ENCODE data around the gene PLRG1. TPM values are rescaled to one million over a fixed set of nuclear protein-coding genes. Genes with fewer than 3 reads are reported as not detected.

Gene PLRG1
- total RNA-seq, 6 donors from 2014 or later: 12.9 to 60.1 (median 51.3) TPM

DNA sequence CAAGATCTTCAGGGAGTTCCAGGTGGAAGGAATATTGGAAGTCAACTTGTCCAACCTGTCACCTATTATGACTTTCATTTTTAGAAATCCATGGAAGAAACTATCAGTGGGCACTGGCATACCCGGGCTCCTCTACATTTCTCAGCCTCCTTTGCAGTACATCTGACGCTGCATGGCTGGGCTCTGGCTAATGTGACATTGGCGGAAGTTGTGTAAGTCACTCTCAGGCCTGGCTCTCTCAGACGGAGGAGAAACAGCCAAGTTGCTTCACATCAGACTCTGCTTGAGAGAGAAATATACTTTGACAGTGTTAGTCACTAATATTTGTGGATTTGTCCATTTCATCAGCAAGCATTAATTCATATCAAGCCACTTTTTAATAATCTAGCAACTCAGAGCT, 63.1 kb downstream of the PLRG1 start:
- TF ChIP-seq POLR2AphosphoS5 (IDR thresholded peaks at IDR 0.05): no peak
- TF ChIP-seq EP300 (IDR thresholded peaks at IDR 0.05): no peak
- TF ChIP-seq, protein P1, sequence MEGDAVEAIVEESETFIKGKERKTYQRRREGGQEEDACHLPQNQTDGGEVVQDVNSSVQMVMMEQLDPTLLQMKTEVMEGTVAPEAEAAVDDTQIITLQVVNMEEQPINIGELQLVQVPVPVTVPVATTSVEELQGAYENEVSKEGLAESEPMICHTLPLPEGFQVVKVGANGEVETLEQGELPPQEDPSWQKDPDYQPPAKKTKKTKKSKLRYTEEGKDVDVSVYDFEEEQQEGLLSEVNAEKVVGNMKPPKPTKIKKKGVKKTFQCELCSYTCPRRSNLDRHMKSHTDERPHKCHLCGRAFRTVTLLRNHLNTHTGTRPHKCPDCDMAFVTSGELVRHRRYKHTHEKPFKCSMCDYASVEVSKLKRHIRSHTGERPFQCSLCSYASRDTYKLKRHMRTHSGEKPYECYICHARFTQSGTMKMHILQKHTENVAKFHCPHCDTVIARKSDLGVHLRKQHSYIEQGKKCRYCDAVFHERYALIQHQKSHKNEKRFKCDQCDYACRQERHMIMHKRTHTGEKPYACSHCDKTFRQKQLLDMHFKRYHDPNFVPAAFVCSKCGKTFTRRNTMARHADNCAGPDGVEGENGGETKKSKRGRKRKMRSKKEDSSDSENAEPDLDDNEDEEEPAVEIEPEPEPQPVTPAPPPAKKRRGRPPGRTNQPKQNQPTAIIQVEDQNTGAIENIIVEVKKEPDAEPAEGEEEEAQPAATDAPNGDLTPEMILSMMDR (IDR thresholded peaks at IDR 0.05): no peak
- no peak for TF ChIP-seq POLR2A (IDR thresholded peaks at IDR 0.05)
- Histone ChIP-seq H3K4me1 (peaks cover 13 to 24% (median 20%) of the 10 kb centered on the region in 4 donors), H3K4me3 (no peak overlapping the region), H3K27me3 (peaks cover 0 to 24% (median 15%) of the 10 kb centered on the region in 4 donors), H3K27ac (no peak overlapping the region), H3K9me3 (no peaks in the 10 kb centered on the region), H3K36me3 (no peaks in the 10 kb centered on the region)
- WGBS, 2 donors: 68 to 83% methylated on average over 4 of the region's 4 CpGs
- ATAC-seq (ENCODE audit: low FRiP score in 2 of 2) (no peak), DNase-seq (no peak)

DNA sequence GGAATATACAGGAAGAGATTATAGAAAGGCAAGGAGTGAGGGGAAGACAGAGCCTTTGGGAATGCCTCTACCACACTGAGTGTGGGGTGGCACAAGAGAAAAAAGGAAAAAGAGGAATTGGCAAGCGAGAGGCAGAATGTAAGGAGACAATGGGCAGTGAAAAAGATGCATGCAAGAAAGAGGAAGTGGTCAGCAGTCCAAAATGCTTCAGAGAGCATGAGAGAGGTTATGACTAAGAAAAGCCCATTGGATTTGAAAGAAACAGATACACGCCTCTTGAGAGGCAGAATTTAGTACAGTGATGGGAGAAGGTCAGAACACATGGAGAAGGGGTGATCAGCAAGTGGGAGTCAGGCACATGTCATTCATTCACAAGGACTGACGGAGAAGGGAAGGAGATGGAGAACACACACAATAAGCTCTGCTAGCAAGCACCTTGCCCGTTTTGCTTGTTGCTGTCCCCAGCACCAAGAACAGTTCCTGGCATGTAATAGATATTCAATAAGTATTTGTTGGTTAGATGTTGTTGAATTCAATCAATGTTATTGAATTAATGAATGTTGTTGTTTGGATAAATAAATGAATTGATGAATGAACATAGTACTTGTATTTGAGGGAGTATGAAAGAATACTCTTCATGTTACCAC, 65.0 kb downstream of the PLRG1 start:
- 37 to 55% methylated on average over 4 of the region's 4 CpGs for WGBS, 2 donors
- Histone ChIP-seq H3K27me3 (peaks cover 0 to 6% (median 4%) of the 10 kb centered on the region in 4 donors), H3K27ac (no peak overlapping the region), H3K4me1 (peaks cover 0 to 5% (median 1%) of the 10 kb centered on the region in 4 donors), H3K4me3 (no peak overlapping the region), H3K9me3 (no peaks in the 10 kb centered on the region), H3K36me3 (no peaks in the 10 kb centered on the region)
- DNase-seq: no peak
- ATAC-seq (ENCODE audit: low FRiP score in 2 of 2): no peak
- no peak for TF ChIP-seq EP300 (IDR thresholded peaks at IDR 0.05)
- no peak for TF ChIP-seq POLR2AphosphoS5 (IDR thresholded peaks at IDR 0.05)
- TF ChIP-seq, protein P1 (IDR thresholded peaks at IDR 0.05): no peak
- TF ChIP-seq POLR2A (IDR thresholded peaks at IDR 0.05): no peak

Small RNA genes within 50 kb of the gene (small RNA-seq; reads per million reads assigned to genes)
- 0 reads per million in 4 donors for gene RNU6-1285P

Other genes starting within 250 kb of the PLRG1 start
- gene DCHS2, start 58.6 kb downstream of the PLRG1 start, total RNA-seq: 1 to 10 TPM in 1 of 6 donors, under 1 TPM in 3, not detected in 2; 0.20 to 1.1 (median 0.80) TPM
- gene FGB, start 12.6 kb upstream of the PLRG1 start, total RNA-seq: 1 to 10 TPM in 2 of 6 donors, not detected in 4; 2.2 to 3.9 TPM
- 10 to 100 TPM in 2 of 6 donors, 1 to 10 TPM in 4; 1.0 to 30.7 (median 3.6) TPM for gene FGA, start 40.3 kb upstream of the PLRG1 start, total RNA-seq
- 100 to 1,000 TPM in 2 of 6 donors, 1 to 10 TPM in 3, not detected in 1; 2.6 to 255 (median 9.9) TPM for gene FGG, start 62.3 kb upstream of the PLRG1 start, total RNA-seq
- 1 to 10 TPM in 1 of 6 donors, under 1 TPM in 4, not detected in 1; 0.22 to 1.7 (median 0.69) TPM for gene LRAT, start 193.6 kb upstream of the PLRG1 start, total RNA-seq
- not detected for gene RBM46, start 230.9 kb upstream of the PLRG1 start, total RNA-seq

Data from upper lobe of left lung (tissue), 6 donors.